Astrocyte (in vitro differentiated cells and primary cell): ENCODE data around the gene CD48.

Experiments
- CTCF ChIP-seq: IDR thresholded peaks from 2 replicates; pipeline ENCODE4 v1.5.1; 2011; ENCODE audit warnings: low read depth, mild to moderate bottlenecking, inconsistent platforms, low read length, moderate library complexity; ENCODE audit not compliant: insufficient read depth
- EZH2 ChIP-seq: IDR thresholded peaks from 2 replicates; pipeline ENCODE4 v1.6.1; 2012; ENCODE audit warnings: mild to moderate bottlenecking, low read length, inconsistent platforms; ENCODE audit not compliant: insufficient read depth

- no peak for TF ChIP-seq CTCF
- no peak for TF ChIP-seq EZH2
Observed at GRCh38 chr1:160646180-160646579, 65.4 kb downstream of the CD48 start.
